ENCODE data around the gene RIN1.

RIN1 gene

DNA sequence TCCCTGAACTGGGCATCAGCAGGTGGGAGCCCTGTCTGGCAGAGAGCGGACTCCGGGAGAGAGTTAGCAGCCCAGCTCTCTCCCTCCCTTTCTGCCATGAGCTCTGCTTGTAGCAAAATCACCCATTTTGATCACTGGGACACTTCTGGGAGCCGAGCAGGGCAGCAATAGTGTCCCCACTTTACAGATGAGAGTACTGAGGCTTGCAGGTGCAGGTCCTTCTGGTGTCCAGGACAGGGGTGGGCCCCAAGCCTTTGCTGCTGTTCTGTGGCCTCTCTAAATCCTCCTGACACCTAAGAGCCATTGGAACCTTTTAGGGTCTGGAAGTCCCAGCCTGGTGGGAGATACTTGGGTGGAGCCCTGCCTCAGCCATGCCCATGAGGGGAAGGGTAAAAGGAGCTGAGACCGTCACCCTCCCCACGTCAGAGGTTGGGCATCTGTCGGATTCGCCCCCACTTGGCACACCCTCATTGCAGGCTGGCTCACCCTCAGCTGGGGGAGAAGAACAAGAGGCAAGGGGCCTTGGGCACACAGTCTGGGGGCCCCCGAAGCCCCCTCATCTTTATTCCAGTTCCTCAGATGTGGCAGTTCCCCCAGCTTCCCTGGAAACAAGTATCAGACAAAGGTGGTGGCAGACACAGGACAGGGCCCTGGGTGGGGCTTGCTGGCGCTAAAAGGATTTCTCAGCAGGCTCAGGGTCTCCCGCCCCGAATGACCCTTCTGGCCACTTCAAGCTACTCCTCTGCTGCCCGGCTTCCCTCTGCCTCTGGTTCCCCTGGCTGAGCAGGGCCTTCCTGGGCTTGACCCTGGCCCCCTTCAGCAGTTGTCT lies 4.5 kb downstream of the RIN1 start:
- H3K9ac ChIP-seq (ENCODE audit: low read length), result no peak overlapping the region
- no peak overlapping the region for H3K27ac ChIP-seq (ENCODE audit: low read depth, low read length)
- H3K27me3 ChIP-seq (ENCODE audit: control insufficient read depth, insufficient read depth, low read length), result no peaks in the 10 kb centered on the region
- H3K36me3 ChIP-seq (ENCODE audit: control insufficient read depth, insufficient read depth, low read length), result peaks cover under 1% of the 10 kb centered on the region; the same call in 1 of the 2 replicates
- peaks cover 35% of the 10 kb centered on the region for H3K4me1 ChIP-seq (ENCODE audit: control insufficient read depth, insufficient read depth, low read length)
- no peaks in the 10 kb centered on the region for H3K9me3 ChIP-seq (ENCODE audit: control insufficient read depth, insufficient read depth, low read depth, low read length)
- H3K4me3 ChIP-seq (ENCODE audit: low read depth, low read length), result no peak overlapping the region

DNA sequence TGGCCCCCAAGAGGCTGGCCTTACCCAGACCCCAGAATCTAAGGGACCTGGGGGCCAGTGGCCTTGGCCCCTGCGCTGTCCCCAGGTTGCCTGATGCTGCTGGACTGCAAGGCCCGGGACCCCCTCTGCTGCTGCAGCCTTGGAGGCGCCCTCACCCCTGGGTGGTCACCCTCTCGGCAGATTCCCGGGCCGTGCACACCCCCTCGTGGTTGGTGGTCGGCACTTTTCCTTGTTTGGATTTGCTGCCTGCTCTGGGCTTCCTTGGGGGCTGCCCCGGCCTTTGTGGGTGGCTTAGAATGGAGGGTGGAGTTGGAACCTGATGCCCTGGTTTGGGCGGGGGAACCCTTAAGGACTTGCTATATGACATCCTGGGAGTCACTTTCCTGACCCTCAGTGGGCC lies 5.3 kb downstream of the RIN1 start:
- Histone ChIP-seq H3K27me3 (ENCODE audit: control insufficient read depth, insufficient read depth, low read length) (no peaks in the 10 kb centered on the region), H3K36me3 (ENCODE audit: control insufficient read depth, insufficient read depth, low read length) (no peaks in the 10 kb centered on the region; the same call in 1 of the 2 replicates), H3K4me3 (ENCODE audit: low read depth, low read length) (no peak overlapping the region), H3K27ac (ENCODE audit: low read depth, low read length) (no peak overlapping the region), H3K9me3 (ENCODE audit: control insufficient read depth, insufficient read depth, low read depth, low read length) (no peaks in the 10 kb centered on the region), H3K4me1 (ENCODE audit: control insufficient read depth, insufficient read depth, low read length) (peaks cover 34% of the 10 kb centered on the region), H3K9ac (ENCODE audit: low read length) (no peak overlapping the region)

GRCh38 chr11:66329165-66329673 lies 7.0 kb downstream of the RIN1 start:
- peaks cover 42% of the 10 kb centered on the region for H3K4me1 ChIP-seq (ENCODE audit: control insufficient read depth, insufficient read depth, low read length)

DNA sequence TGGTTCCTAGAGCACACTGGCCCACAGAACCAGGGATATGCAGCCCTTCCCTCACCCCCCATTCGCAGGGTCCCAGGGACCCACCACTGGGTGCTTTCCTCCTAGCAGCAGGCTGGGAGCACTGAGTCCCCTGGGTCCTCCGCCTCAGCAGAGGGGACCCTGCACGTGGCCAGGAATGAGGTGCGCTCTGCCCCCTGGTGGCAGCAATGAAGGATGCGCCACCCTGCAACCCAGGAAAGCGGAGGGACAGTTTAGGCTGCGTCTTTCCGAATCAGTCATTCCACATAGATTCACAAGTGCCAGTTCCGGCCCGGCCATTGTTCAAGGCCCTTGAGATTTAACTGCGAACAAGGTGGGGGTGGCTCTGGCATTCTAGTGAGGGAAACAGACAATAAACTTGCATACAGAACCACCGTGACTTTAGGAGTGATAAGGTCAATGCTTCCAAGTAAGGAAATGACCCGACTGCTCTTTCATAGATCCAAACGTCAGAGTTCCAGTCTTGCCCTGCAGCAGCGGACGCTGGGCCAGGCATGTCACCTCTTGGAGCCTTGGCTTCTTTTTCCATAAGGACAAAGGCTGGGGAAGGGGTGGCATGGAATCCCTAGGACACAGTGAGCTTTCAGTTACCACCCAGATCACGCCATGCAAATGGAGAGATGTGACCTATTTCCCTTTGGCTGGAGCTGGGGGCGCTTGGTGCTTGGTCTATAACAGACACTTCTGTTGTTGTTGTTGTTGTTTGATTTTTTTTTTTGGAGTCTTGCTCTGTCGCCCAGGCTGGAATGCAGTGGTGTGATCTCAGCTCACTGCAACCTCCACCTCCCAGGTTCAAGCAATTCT lies 7.7 kb downstream of the RIN1 start:
- no peaks in the 10 kb centered on the region for H3K27me3 ChIP-seq (ENCODE audit: control insufficient read depth, insufficient read depth, low read length)
- H3K9ac ChIP-seq (ENCODE audit: low read length), result peak overlapping the region; percentile 72
- H3K4me1 ChIP-seq (ENCODE audit: control insufficient read depth, insufficient read depth, low read length), result peaks cover 43% of the 10 kb centered on the region
- H3K4me3 ChIP-seq (ENCODE audit: low read depth, low read length), result peak overlapping the region; percentile 35
- H3K36me3 ChIP-seq (ENCODE audit: control insufficient read depth, insufficient read depth, low read length), result no peaks in the 10 kb centered on the region; the same call in 1 of the 2 replicates
- no peaks in the 10 kb centered on the region for H3K9me3 ChIP-seq (ENCODE audit: control insufficient read depth, insufficient read depth, low read depth, low read length)
- H3K27ac ChIP-seq (ENCODE audit: low read depth, low read length), result peak overlapping the region; percentile 10; the same call in 1 of the 2 replicates

More at GRCh38 chr11:66329165-66329673, 7.0 kb downstream of the RIN1 start:
- Histone ChIP-seq H3K27me3 (ENCODE audit: control insufficient read depth, insufficient read depth, low read length) (no peaks in the 10 kb centered on the region), H3K27ac (ENCODE audit: low read depth, low read length) (no peak overlapping the region), H3K4me3 (ENCODE audit: low read depth, low read length) (no peak overlapping the region), H3K9me3 (ENCODE audit: control insufficient read depth, insufficient read depth, low read depth, low read length) (no peaks in the 10 kb centered on the region), H3K36me3 (ENCODE audit: control insufficient read depth, insufficient read depth, low read length) (no peaks in the 10 kb centered on the region; the same call in 1 of the 2 replicates), H3K9ac (ENCODE audit: low read length) (no peak overlapping the region)

DNA sequence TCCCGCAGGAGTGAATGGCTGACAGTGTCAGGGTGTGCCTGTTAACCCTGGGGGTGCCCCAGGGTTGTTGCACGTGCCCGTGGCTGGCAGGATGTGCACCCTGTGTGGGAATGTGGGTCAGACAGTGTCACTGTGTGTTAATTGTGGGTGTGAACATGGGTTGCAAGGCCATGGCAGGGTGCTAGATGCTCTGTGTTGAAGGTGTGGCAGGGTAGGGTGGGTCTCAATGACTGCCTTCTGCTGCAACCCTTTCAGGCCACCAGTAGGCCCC lies 8.3 kb downstream of the RIN1 start:
- no peak overlapping the region for H3K9ac ChIP-seq (ENCODE audit: low read length)
- H3K27me3 ChIP-seq (ENCODE audit: control insufficient read depth, insufficient read depth, low read length), result no peaks in the 10 kb centered on the region
- H3K9me3 ChIP-seq (ENCODE audit: control insufficient read depth, insufficient read depth, low read depth, low read length), result no peaks in the 10 kb centered on the region
- no peak overlapping the region for H3K4me3 ChIP-seq (ENCODE audit: low read depth, low read length)
- H3K4me1 ChIP-seq (ENCODE audit: control insufficient read depth, insufficient read depth, low read length), result peaks cover 43% of the 10 kb centered on the region
- H3K27ac ChIP-seq (ENCODE audit: low read depth, low read length), result no peak overlapping the region
- no peaks in the 10 kb centered on the region; the same call in 1 of the 2 replicates for H3K36me3 ChIP-seq (ENCODE audit: control insufficient read depth, insufficient read depth, low read length)

- H3K9ac ChIP-seq (ENCODE audit: low read length), result peak overlapping the region; percentile 3
- H3K36me3 ChIP-seq (ENCODE audit: control insufficient read depth, insufficient read depth, low read length), result no peaks in the 10 kb centered on the region; the same call in 1 of the 2 replicates
- no peak overlapping the region for H3K4me3 ChIP-seq (ENCODE audit: low read depth, low read length)
- H3K9me3 ChIP-seq (ENCODE audit: control insufficient read depth, insufficient read depth, low read depth, low read length), result no peaks in the 10 kb centered on the region
- H3K4me1 ChIP-seq (ENCODE audit: control insufficient read depth, insufficient read depth, low read length), result peaks cover 43% of the 10 kb centered on the region
- no peaks in the 10 kb centered on the region for H3K27me3 ChIP-seq (ENCODE audit: control insufficient read depth, insufficient read depth, low read length)
- H3K27ac ChIP-seq (ENCODE audit: low read depth, low read length), result no peak overlapping the region
Observed at GRCh38 chr11:66327171-66328030, 8.8 kb downstream of the RIN1 start.

GRCh38 chr11:66326261-66327111 lies 9.7 kb downstream of the RIN1 start:
- Histone ChIP-seq H3K9me3 (ENCODE audit: control insufficient read depth, insufficient read depth, low read depth, low read length) (no peaks in the 10 kb centered on the region), H3K27ac (ENCODE audit: low read depth, low read length) (no peak overlapping the region), H3K4me1 (ENCODE audit: control insufficient read depth, insufficient read depth, low read length) (peaks cover 43% of the 10 kb centered on the region), H3K9ac (ENCODE audit: low read length) (no peak overlapping the region), H3K36me3 (ENCODE audit: control insufficient read depth, insufficient read depth, low read length) (no peaks in the 10 kb centered on the region), H3K4me3 (ENCODE audit: low read depth, low read length) (no peak overlapping the region), H3K27me3 (ENCODE audit: control insufficient read depth, insufficient read depth, low read length) (no peaks in the 10 kb centered on the region)

GRCh38 chr11:66325263-66325671 lies 11.0 kb downstream of the RIN1 start:
- Histone ChIP-seq H3K27ac (ENCODE audit: low read depth, low read length) (no peak overlapping the region), H3K4me1 (ENCODE audit: control insufficient read depth, insufficient read depth, low read length) (peaks cover 43% of the 10 kb centered on the region), H3K9ac (ENCODE audit: low read length) (no peak overlapping the region), H3K36me3 (ENCODE audit: control insufficient read depth, insufficient read depth, low read length) (no peaks in the 10 kb centered on the region), H3K27me3 (ENCODE audit: control insufficient read depth, insufficient read depth, low read length) (no peaks in the 10 kb centered on the region), H3K9me3 (ENCODE audit: control insufficient read depth, insufficient read depth, low read depth, low read length) (no peaks in the 10 kb centered on the region), H3K4me3 (ENCODE audit: low read depth, low read length) (no peak overlapping the region)

- Histone ChIP-seq H3K9me3 (ENCODE audit: control insufficient read depth, insufficient read depth, low read depth, low read length) (no peaks in the 10 kb centered on the region), H3K27me3 (ENCODE audit: control insufficient read depth, insufficient read depth, low read length) (no peaks in the 10 kb centered on the region), H3K9ac (ENCODE audit: low read length) (no peak overlapping the region), H3K36me3 (ENCODE audit: control insufficient read depth, insufficient read depth, low read length) (no peaks in the 10 kb centered on the region), H3K4me1 (ENCODE audit: control insufficient read depth, insufficient read depth, low read length) (peaks cover 43% of the 10 kb centered on the region), H3K27ac (ENCODE audit: low read depth, low read length) (0 out of 2 replicates have a peak overlapping the region, but pooled peaks have one; percentile 8), H3K4me3 (ENCODE audit: low read depth, low read length) (no peak overlapping the region)
Observed at GRCh38 chr11:66324664-66325063, 11.6 kb downstream of the RIN1 start.

DNA sequence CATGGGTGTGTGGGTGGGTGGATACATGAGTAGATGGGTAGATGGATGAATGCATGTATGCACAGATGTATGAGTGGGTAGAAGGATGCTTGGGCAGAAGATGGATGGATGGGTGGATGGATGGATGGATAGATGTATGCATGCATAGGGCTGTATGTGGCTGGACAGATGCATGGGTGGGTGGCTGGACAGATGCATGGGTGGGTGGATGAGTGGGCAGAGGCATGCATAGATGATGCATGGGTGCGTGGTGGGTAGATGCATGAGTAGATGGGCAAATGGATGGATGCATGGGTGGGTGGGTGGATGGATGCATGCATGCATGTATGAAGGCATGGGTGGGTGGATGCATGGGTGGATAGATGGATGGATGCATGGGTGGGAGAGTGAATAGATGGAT lies 12.6 kb downstream of the RIN1 start:
- peaks cover 41% of the 10 kb centered on the region for H3K4me1 ChIP-seq (ENCODE audit: control insufficient read depth, insufficient read depth, low read length)
- H3K27ac ChIP-seq (ENCODE audit: low read depth, low read length), result no peak overlapping the region
- peaks cover 4% of the 10 kb centered on the region; the same call in 1 of the 2 replicates for H3K9me3 ChIP-seq (ENCODE audit: control insufficient read depth, insufficient read depth, low read depth, low read length)
- no peaks in the 10 kb centered on the region for H3K36me3 ChIP-seq (ENCODE audit: control insufficient read depth, insufficient read depth, low read length)
- H3K4me3 ChIP-seq (ENCODE audit: low read depth, low read length), result no peak overlapping the region
- no peak overlapping the region for H3K9ac ChIP-seq (ENCODE audit: low read length)
- H3K27me3 ChIP-seq (ENCODE audit: control insufficient read depth, insufficient read depth, low read length), result no peaks in the 10 kb centered on the region
